ENCODE measurements around the gene ERGIC2. TPM values are rescaled to one million over a fixed set of nuclear protein-coding genes. Genes with fewer than 3 reads are reported as not detected.

The ERGIC2 gene
- total and polyA plus RNA-seq, 9 of the 15 experiments (the other 6 are each of a cell fraction or from before 2014, with no cell fraction given): 24.1 to 180 (median 75.7) TPM

- TF ChIP-seq ATF3 (IDR thresholded peaks at IDR 0.05) (peak; percentile 85), ATF3 (CRISPR knock-in tag; conservative IDR thresholded peaks at IDR 0.05) (no peak), CEBPG (CRISPR knock-in tag; IDR thresholded peaks at IDR 0.05) (no peak), CEBPG (tag; conservative IDR thresholded peaks at IDR 0.05 in 1 of 2, IDR thresholded peaks at IDR 0.05 in 1 of 2) (peak; percentile 47 to 83; a peak in 3 of 4 replicates), MBD1 (CRISPR knock-in tag; IDR thresholded peaks at IDR 0.05) (no peak), ARID3A (IDR thresholded peaks at IDR 0.05; ENCODE audit: borderline replicate concordance, low read depth, low read length) (no peak), MBD2 (IDR thresholded peaks at IDR 0.05; ENCODE audit: borderline replicate concordance, low read depth) (no peak), GABPB2 (CRISPR knock-in tag; conservative IDR thresholded peaks at IDR 0.05) (no peak), ATF1 (CRISPR knock-in tag; IDR thresholded peaks at IDR 0.05) (no peak), ATF1 (tag; IDR thresholded peaks at IDR 0.05) (no peak), BDP1 (IDR thresholded peaks at IDR 0.05; ENCODE audit: insufficient read depth, insufficient read length) (no peak), ZNF77 (CRISPR knock-in tag; IDR thresholded peaks at IDR 0.05) (no peak), HMG20A (CRISPR knock-in tag; conservative IDR thresholded peaks at IDR 0.05) (no peak), MEF2A (IDR thresholded peaks at IDR 0.05; ENCODE audit: control insufficient read depth, low read depth, low read length) (no peak), ZNF24 (IDR thresholded peaks at IDR 0.05) (no peak), ZNF12 (CRISPR knock-in tag; IDR thresholded peaks at IDR 0.05) (no peak), RCOR1 (IDR thresholded peaks at IDR 0.05; ENCODE audit: borderline replicate concordance in 1 of 2, low read depth in 2 of 2, low read length in 2 of 2) (no peak)
Observed at GRCh38 chr12:29405561-29405960, 24.6 kb upstream of the ERGIC2 start (continued).
